GM19099 (cell line): ENCODE measurements around the gene IFRD1.

Source experiments
- POLR2A ChIP-seq: IDR thresholded peaks from 3 replicates; pipeline ENCODE4 v1.6.1; 2011; ENCODE audit warnings: low read depth; ENCODE audit not compliant: insufficient read length; ENCODE audit errors: extremely low read depth

IFRD1 gene

DNA sequence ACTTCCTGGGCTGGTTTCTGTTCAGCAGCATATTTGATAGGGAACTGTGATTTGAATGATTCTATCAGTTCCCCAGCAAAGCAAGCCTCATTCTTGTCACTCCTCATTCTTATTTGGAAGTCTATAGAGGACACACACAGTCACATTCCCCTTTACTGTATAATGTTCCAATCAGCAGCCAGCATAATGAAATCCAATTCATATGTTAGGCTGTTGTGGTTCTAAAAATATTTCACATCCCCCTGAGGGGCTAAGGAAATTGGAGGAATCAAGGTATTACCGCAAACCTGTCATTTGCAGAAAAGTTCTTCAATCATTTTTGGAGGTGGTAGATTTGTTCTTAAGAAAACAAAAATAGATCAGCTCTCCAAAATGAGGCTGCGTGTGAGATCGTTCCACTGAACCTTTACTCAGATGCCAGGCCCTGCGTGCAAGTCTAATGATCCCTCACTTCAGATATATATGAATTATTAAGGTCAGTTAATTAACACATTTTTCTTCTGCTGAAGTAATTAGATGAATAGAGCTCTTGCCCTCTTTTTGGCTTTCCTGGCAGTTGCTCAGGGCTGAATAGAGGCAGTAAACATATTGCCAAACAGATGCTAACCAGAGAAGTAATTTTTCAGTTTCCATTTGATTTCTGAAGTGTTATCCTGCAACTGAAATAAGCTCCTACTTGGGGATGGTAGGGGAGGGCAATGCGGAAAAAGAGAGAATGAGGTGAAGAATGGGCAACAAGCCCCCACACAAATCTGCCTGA, 62.4 kb downstream of the IFRD1 start:
- no peak for TF ChIP-seq POLR2A

GRCh38 chr7:112515989-112516388, 65.7 kb downstream of the IFRD1 start:
- no peak for TF ChIP-seq POLR2A

DNA sequence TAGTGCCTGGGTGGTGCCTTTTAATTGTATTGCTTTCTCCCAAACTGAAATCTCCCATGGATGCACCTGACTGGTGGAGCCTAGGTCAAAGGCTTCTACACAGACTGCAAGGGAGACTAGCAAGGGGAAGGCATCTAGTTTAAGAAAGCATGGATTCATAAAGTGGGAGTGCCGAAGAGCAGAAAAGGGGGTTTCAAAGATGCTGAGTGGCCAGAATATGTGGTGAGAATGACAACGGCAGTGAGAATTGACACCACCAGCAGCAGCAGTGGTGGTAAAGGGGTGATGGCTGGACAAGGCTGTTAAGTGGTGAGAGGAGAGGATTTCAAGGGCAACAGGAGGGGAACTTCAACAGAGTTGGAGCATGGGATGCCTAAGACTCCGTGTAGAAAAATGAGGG, 67.2 kb downstream of the IFRD1 start:
- TF ChIP-seq POLR2A: no peak

- TF ChIP-seq POLR2A: no peak
Observed at GRCh38 chr7:112520787-112521186, 70.5 kb downstream of the IFRD1 start.

DNA sequence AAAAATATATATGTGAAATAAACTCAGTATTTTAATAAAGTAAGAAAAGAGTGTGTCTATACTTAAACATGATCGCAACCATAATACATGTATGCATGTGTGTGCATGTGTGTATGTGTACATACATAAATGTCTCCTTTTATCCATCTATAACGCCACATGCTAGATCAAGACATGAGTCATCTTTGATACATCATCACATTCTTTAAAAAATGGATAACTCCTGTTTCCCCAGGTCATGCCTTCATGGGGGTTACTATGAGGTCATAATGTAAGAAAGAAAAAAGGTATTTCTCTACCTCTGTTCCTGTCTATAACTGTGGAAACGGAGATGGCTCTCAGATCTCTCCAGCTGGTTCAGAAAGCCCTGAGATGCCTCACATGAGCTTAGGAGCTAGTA, 71.7 kb downstream of the IFRD1 start:
- TF ChIP-seq POLR2A: no peak

GRCh38 chr7:112523871-112524270, 73.6 kb downstream of the IFRD1 start:
- no peak for TF ChIP-seq POLR2A
